ENCODE data around the gene TMEM255B. TPM values are rescaled to one million over a fixed set of nuclear protein-coding genes. Genes with fewer than 3 reads are reported as not detected.

The TMEM255B gene
- total and polyA plus RNA-seq, 2 donors (not counting 3 experiments of a cell fraction or from before 2014, with no cell fraction given) = 105 to 121 TPM

DNA sequence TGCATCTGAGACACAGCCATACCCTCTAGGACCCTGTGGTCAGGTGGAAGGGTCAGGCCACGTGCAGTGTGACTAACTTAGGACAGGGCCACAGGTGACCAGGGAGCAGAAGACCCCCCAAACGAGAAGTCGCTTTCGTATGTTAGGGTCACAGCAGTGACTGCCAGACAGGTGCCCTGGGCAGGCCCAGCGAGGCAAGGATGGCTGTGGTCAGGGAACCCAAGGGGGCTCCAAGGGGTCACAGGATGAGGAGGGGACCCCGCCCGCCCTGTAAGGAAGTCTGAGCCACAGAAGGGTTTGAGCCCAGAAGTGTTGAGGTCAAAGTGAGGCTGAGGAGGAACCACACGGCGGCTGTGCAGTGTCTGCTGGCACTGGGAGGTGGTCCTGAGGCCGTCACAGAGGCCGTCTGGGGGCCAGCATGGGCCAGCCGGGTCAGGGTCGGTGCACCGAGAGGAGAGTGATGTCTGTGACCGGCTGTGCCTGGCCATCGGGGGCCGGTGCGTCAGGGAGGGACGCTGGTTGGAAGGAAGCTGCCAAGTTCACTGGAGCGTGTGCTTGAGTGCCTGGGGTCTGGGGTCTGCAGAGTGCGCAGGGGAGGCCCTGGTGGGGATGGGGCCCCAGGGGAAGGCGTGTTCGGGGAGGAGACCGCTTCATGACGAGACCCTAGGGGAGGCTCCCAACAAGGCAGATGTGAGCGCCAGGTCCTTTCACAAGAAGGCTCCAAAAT, 24.8 kb upstream of the TMEM255B start:
- H3K27ac ChIP-seq (ENCODE audit: insufficient read depth, low read depth, low read length) = no peak overlapping the region
- DNase-seq (ENCODE audit: low read depth, low spot score) (no peak), FAIRE-seq (no peak)
- no peaks in the 10 kb centered on the region for H4K20me1 ChIP-seq (replicated peaks; ENCODE audit: control insufficient read depth, extremely low read depth, insufficient read depth, low read length)
- H3K79me2 ChIP-seq (ENCODE audit: control insufficient read depth, insufficient read depth, low read length) = no peaks in the 10 kb centered on the region
- BruUV-seq (replicated peaks) = no TSS peak
- no peak for TF ChIP-seq FOS (IDR thresholded peaks at IDR 0.05; ENCODE audit: borderline replicate concordance, insufficient read depth, low read length)
- TF ChIP-seq, protein P1, sequence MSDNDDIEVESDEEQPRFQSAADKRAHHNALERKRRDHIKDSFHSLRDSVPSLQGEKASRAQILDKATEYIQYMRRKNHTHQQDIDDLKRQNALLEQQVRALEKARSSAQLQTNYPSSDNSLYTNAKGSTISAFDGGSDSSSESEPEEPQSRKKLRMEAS (IDR thresholded peaks at IDR 0.05; ENCODE audit: insufficient read depth, insufficient read length) = no peak
- no peak for TF ChIP-seq MYC (IDR thresholded peaks at IDR 0.05; ENCODE audit: low read depth, low read length)
- H3K4me2 ChIP-seq (ENCODE audit: insufficient read depth, low read length) = no peak overlapping the region
- dilution Hi-C loops (cut with MboI; ENCODE audit: extremely low pct_ligation_motif_present, low sequenced_read_pairs) (no loop called here), intact Hi-C loops (cut with micrococcal nuclease) (no loop called here)
- no peak overlapping the region for H2AFZ ChIP-seq (ENCODE audit: low read depth, low read length)
- ChIA-PET POLR2A (no interaction called here), CTCF (no interaction called here)
- no peaks in the 10 kb centered on the region for H3K4me1 ChIP-seq (ENCODE audit: control insufficient read depth, extremely low read depth, insufficient read depth, low read length)
- no peak overlapping the region for H3K9ac ChIP-seq (replicated peaks; ENCODE audit: extremely low read depth, insufficient read depth, low read length)
- H3K4me3 ChIP-seq (replicated peaks in 1 of 3; ENCODE audit: insufficient read depth in 1 of 3, low read depth in 1 of 3, low read length in 3 of 3) = no peak overlapping the region
- H3K27me3 ChIP-seq (ENCODE audit: control insufficient read depth in 2 of 2, insufficient read depth in 2 of 2, low read length in 2 of 2) = peaks cover 0 to 1% of the 10 kb centered on the region in 2 experiments
- no peaks in the 10 kb centered on the region for H3K9me3 ChIP-seq (replicated peaks; ENCODE audit: control insufficient read depth, insufficient read depth, low read length)
- H3K36me3 ChIP-seq (ENCODE audit: control insufficient read depth in 2 of 2, extremely low read depth in 1 of 2, insufficient read depth in 2 of 2, low read length in 2 of 2) = no peaks in the 10 kb centered on the region
- no peaks in the 10 kb centered on the region for H3K9me1 ChIP-seq (replicated peaks; ENCODE audit: control insufficient read depth, extremely low read depth, insufficient read depth, low read length)

DNA sequence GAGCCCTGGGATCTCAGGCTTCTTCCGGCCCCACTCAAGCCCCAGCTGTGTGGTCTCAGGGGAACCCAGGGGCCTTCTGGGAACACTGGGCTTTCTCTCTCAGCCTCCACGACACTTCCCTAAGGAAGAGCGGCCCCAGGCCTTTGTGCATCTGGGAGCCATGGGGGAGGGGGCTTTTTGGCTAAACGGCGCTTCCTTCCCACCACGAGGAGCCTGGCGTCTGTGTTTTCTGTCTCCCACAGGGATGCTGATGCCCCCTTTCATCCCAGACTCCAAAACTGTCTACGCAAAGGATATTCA, 24.2 kb upstream of the TMEM255B start:
- no peaks in the 10 kb centered on the region for H3K36me3 ChIP-seq (ENCODE audit: control insufficient read depth in 2 of 2, extremely low read depth in 1 of 2, insufficient read depth in 2 of 2, low read length in 2 of 2)
- no TSS peak for BruUV-seq (replicated peaks)
- no peaks in the 10 kb centered on the region for H3K79me2 ChIP-seq (ENCODE audit: control insufficient read depth, insufficient read depth, low read length)
- H3K4me3 ChIP-seq (replicated peaks in 1 of 3; ENCODE audit: insufficient read depth in 1 of 3, low read depth in 1 of 3, low read length in 3 of 3) = no peak overlapping the region
- no peak for TF ChIP-seq POLR2AphosphoS5 (IDR thresholded peaks at IDR 0.05; ENCODE audit: insufficient read depth, low read depth, low read length)
- TF ChIP-seq EZH2 (IDR thresholded peaks at IDR 0.05; ENCODE audit: borderline replicate concordance, low read depth, low read length, severe bottlenecking) = no peak
- FAIRE-seq = no peak
- intact Hi-C loops (cut with micrococcal nuclease) = no loop called here
- no peak for DNase-seq (ENCODE audit: low read depth, low spot score)
- H3K9me1 ChIP-seq (replicated peaks; ENCODE audit: control insufficient read depth, extremely low read depth, insufficient read depth, low read length) = no peaks in the 10 kb centered on the region
- no peak overlapping the region for H2AFZ ChIP-seq (ENCODE audit: low read depth, low read length)
- ChIA-PET CTCF (no interaction called here), POLR2A (no interaction called here)
- no peaks in the 10 kb centered on the region for H4K20me1 ChIP-seq (replicated peaks; ENCODE audit: control insufficient read depth, extremely low read depth, insufficient read depth, low read length)
- dilution Hi-C loops (cut with MboI; ENCODE audit: extremely low pct_ligation_motif_present, low sequenced_read_pairs) = no loop called here
- no peaks in the 10 kb centered on the region for H3K9me3 ChIP-seq (replicated peaks; ENCODE audit: control insufficient read depth, insufficient read depth, low read length)
- no peak overlapping the region for H3K9ac ChIP-seq (replicated peaks; ENCODE audit: extremely low read depth, insufficient read depth, low read length)
- no peak overlapping the region for H3K4me2 ChIP-seq (ENCODE audit: insufficient read depth, low read length)
- H3K4me1 ChIP-seq (ENCODE audit: control insufficient read depth, extremely low read depth, insufficient read depth, low read length) = no peaks in the 10 kb centered on the region
- H3K27me3 ChIP-seq (ENCODE audit: control insufficient read depth in 2 of 2, insufficient read depth in 2 of 2, low read length in 2 of 2) = no peaks in the 10 kb centered on the region
- H3K27ac ChIP-seq (ENCODE audit: insufficient read depth, low read depth, low read length) = no peak overlapping the region
